ENCODE results near the gene RAB3GAP2.

GRCh38 chr1:220182111-220182510 is 90.1 kb downstream of the RAB3GAP2 start:
- TF ChIP-seq POLR2A (IDR thresholded peaks at IDR 0.05; ENCODE audit: low read length), result no peak
- TF ChIP-seq GATA1 (IDR thresholded peaks at IDR 0.05; ENCODE audit: low read depth, low read length), result no peak

Measured in erythroblast (primary cell).